Measurements from ENCODE around the gene SAPCD1. TPM values are rescaled to one million over a fixed set of nuclear protein-coding genes. Genes with fewer than 3 reads are reported as not detected.

Gene SAPCD1
- total RNA-seq, 1 experiment from 2014 or later: 3.2 TPM

- no peak overlapping the region for H2AFZ ChIP-seq (ENCODE audit: low read length)
- H3K79me2 ChIP-seq (ENCODE audit: insufficient read depth, low read length): no peaks in the 10 kb centered on the region
- no peak overlapping the region for H3K4me3 Mint-ChIP-seq
- peaks cover 7% of the 10 kb centered on the region for H3K23me2 ChIP-seq (ENCODE audit: insufficient read length, low read depth, low read length, poor library complexity, severe bottlenecking)
- H3K27ac ChIP-seq (ENCODE audit: insufficient read length, low read depth, low read length): no peak overlapping the region
- no peak overlapping the region for H4K5ac ChIP-seq (ENCODE audit: insufficient read length, low read depth, low read length)
- no peak overlapping the region for H3K9ac ChIP-seq (ENCODE audit: extremely low read depth, insufficient read length, low read length)
- no peak for TF ChIP-seq CTCF (conservative IDR thresholded peaks at IDR 0.05)
- no peak overlapping the region for H3K4ac ChIP-seq (ENCODE audit: low read depth, low read length)
- no peaks in the 10 kb centered on the region for H3K27me3 ChIP-seq (ENCODE audit: insufficient read depth, low read length)
- H3K27ac Mint-ChIP-seq: peak overlapping the region; percentile 31 to 50 (median 48); a peak in 6 of 7 replicates
- H3K27me3 Mint-ChIP-seq (ENCODE audit: low read depth): no peaks in the 10 kb centered on the region
- H2AK5ac ChIP-seq (ENCODE audit: insufficient read length, low read length): no peak overlapping the region
- H2BK12ac ChIP-seq (ENCODE audit: insufficient read length, low read depth, low read length): no peak overlapping the region
- H2BK20ac ChIP-seq (ENCODE audit: low read depth, low read length, poor library complexity, severe bottlenecking): no peak overlapping the region
- no peak overlapping the region for H2BK5ac ChIP-seq (ENCODE audit: insufficient read length, low read length)
- H2BK15ac ChIP-seq (ENCODE audit: low read depth, low read length): no peak overlapping the region
- no peak overlapping the region for H3K18ac ChIP-seq (ENCODE audit: insufficient read length, low read depth, low read length)
- no peak overlapping the region for H3T11ph ChIP-seq (ENCODE audit: low read length)
- H3K4me1 Mint-ChIP-seq: peaks cover 13 to 28% of the 10 kb centered on the region in 2 experiments
- H3K79me1 ChIP-seq (ENCODE audit: insufficient read depth, low read depth, low read length, poor library complexity, severe bottlenecking): no peaks in the 10 kb centered on the region
- no peak overlapping the region for H3K56ac ChIP-seq (ENCODE audit: insufficient read length, low read depth, low read length)
- H3K14ac ChIP-seq (ENCODE audit: insufficient read depth, low read length): no peak overlapping the region
- H4K91ac ChIP-seq (ENCODE audit: insufficient read length, low read depth, low read length): no peak overlapping the region
- no CpG with 5 or more reads among the region's 1 CpG for WGBS (ENCODE audit: extremely low coverage, insufficient read length, low lambda C conversion rate)
- H3K9me3 ChIP-seq (ENCODE audit: control insufficient read depth, low read depth, low read length): no peaks in the 10 kb centered on the region
- H3K9me3 Mint-ChIP-seq: no peaks in the 10 kb centered on the region
- no peaks in the 10 kb centered on the region for H4K20me1 ChIP-seq (ENCODE audit: control insufficient read depth, insufficient read depth, insufficient read length)
- H3K23ac ChIP-seq (ENCODE audit: insufficient read length, low read depth, low read length): no peak overlapping the region
- no peak overlapping the region for H4K8ac ChIP-seq (replicated peaks; ENCODE audit: insufficient read length, low read depth, low read length)
- no peak overlapping the region for H2BK120ac ChIP-seq (ENCODE audit: low read depth, low read length, poor library complexity, severe bottlenecking)
- DNase-seq: no peak
- H3K4me1 ChIP-seq (ENCODE audit: insufficient read depth, low read length): no peaks in the 10 kb centered on the region
- no peak overlapping the region for H3K4me2 ChIP-seq (ENCODE audit: insufficient read depth, insufficient read length, low read length)
- H3K36me3 Mint-ChIP-seq (ENCODE audit: insufficient read depth in 1 of 3, low read depth in 3 of 3): peaks cover 18 to 53% (median 32%) of the 10 kb centered on the region in 3 experiments
Measured at GRCh38 chr6:31744422-31744821, 18.0 kb upstream of the SAPCD1 start.
